Body of pancreas (tissue), 4 donors: ENCODE measurements around the gene TVP23A.

Experiments
- POLR2A ChIP-seq, 3 donors: fragments of 450-650 bp; IDR thresholded peaks; one replicate each; pipeline ENCODE4 v1.6.1; 2016; ENCODE audit warnings: antibody characterized with exemption in 3 of 3, mild to moderate bottlenecking in 2 of 3
- TF ChIP-seq, protein P1 (sequence below), 7 experiments: fragments of 450-650 bp in 4 of 7; fragments of 200-600 bp in 3 of 7; sonication (generic) in 3 of 7; IDR thresholded peaks; one replicate each; pipeline ENCODE4 v1.5.1; 2016 to 2019; ENCODE audit warnings: antibody characterized with exemption in 7 of 7

- TF ChIP-seq, protein P1, sequence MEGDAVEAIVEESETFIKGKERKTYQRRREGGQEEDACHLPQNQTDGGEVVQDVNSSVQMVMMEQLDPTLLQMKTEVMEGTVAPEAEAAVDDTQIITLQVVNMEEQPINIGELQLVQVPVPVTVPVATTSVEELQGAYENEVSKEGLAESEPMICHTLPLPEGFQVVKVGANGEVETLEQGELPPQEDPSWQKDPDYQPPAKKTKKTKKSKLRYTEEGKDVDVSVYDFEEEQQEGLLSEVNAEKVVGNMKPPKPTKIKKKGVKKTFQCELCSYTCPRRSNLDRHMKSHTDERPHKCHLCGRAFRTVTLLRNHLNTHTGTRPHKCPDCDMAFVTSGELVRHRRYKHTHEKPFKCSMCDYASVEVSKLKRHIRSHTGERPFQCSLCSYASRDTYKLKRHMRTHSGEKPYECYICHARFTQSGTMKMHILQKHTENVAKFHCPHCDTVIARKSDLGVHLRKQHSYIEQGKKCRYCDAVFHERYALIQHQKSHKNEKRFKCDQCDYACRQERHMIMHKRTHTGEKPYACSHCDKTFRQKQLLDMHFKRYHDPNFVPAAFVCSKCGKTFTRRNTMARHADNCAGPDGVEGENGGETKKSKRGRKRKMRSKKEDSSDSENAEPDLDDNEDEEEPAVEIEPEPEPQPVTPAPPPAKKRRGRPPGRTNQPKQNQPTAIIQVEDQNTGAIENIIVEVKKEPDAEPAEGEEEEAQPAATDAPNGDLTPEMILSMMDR (IDR thresholded peaks at IDR 0.05) = no peak
- TF ChIP-seq POLR2A (IDR thresholded peaks at IDR 0.05) = no peak
Observed at GRCh38 chr16:10776280-10776679, 42.3 kb downstream of the TVP23A start.
